Esophagus muscularis mucosa (tissue), 4 donors: ENCODE measurements around the gene ADCY4. TPM values are rescaled to one million over a fixed set of nuclear protein-coding genes. Genes with fewer than 3 reads are reported as not detected.

Experiments used
- DNase-seq: peaks from one replicate; pipeline ENCODE4 v3.0.0-alpha.2; 2017; ENCODE audit errors: extremely low spot score
- H3K27ac ChIP-seq, 4 donors: fragments of 200-600 bp; sonication (generic); replicated peaks in 1 of 4; 1 replicate in 3 of 4; 2 replicates in 1 of 4; pipeline ENCODE4 v1.5.1; 2016 to 2019; ENCODE audit warnings: mild to moderate bottlenecking in 1 of 4
- H3K27me3 ChIP-seq, 4 donors: fragments of 200-600 bp; sonication (generic); one replicate each; pipeline versions ENCODE4 v1.5.1 to v1.6.0; 2016 to 2019
- H3K36me3 ChIP-seq, 4 donors: fragments of 200-600 bp; sonication (generic); one replicate each; pipeline ENCODE4 v1.5.1; 2016 to 2019
- H3K4me1 ChIP-seq, 4 donors: fragments of 200-600 bp; sonication (generic); one replicate each; pipeline ENCODE4 v1.5.1; 2016 to 2019
- H3K4me3 ChIP-seq, 4 donors: fragments of 200-600 bp; sonication (generic); 1 replicate in 2 of 4; 2 replicates in 2 of 4; pipeline ENCODE4 v1.5.1; 2016 to 2019; ENCODE audit warnings: mild to moderate bottlenecking in 4 of 4, moderate library complexity in 1 of 4
- H3K9me3 ChIP-seq, 4 donors: fragments of 200-600 bp; sonication (generic); 1 replicate in 3 of 4; 2 replicates in 1 of 4; pipeline ENCODE4 v1.5.1; 2016 to 2019
- CTCF ChIP-seq, 3 experiments: fragments of 200-600 bp in 2 of 3; fragments of 450-650 bp in 1 of 3; sonication (generic) in 2 of 3; IDR thresholded peaks; one replicate each; pipeline ENCODE4 v1.5.1; 2017 to 2019; ENCODE audit warnings: antibody characterized with exemption in 3 of 3, mild to moderate bottlenecking in 2 of 3, moderate library complexity in 1 of 3
- EP300 ChIP-seq: sonication (generic); formaldehyde crosslinking; IDR thresholded peaks from one replicate; pipeline ENCODE4 v1.6.1; 2017; ENCODE audit warnings: antibody characterized with exemption
- POLR2A ChIP-seq: fragments of 450-650 bp; IDR thresholded peaks from one replicate; pipeline ENCODE4 v1.6.1; 2017; ENCODE audit warnings: antibody characterized with exemption, moderate library complexity, mild to moderate bottlenecking, low read depth
- POLR2AphosphoS5 ChIP-seq, 2 donors: sonication (generic); formaldehyde crosslinking; IDR thresholded peaks; one replicate each; pipeline ENCODE4 v1.6.1; 2017; ENCODE audit warnings: antibody characterized with exemption in 2 of 2
- WGBS: methylation state at CpG from one replicate; pipeline ENCODE4 v1.1.5; 2018; 5-methylcytosine and 5-hydroxymethylcytosine counted together
- intact Hi-C: fragments of 100-400 bp; cut with DNase I; formaldehyde crosslinking; loops from one replicate; pipeline ENCODE4 v1.15.1; 2023
- total RNA-seq, 4 donors: library from RNA; depleted of rRNA; stranded (reverse); fragments of >200 nt; gene quantifications; one replicate each; pipeline versions ENCODE4 v1.1.0 to v1.2.1, GENCODE V29; 2016

The ADCY4 gene
- total RNA-seq, 4 donors from 2014 or later, result 21.5 to 36.9 (median 27.9) TPM

- peaks cover 7 to 12% (median 10%) of the 10 kb centered on the region in 4 donors for H3K36me3 ChIP-seq
- TF ChIP-seq EP300, result no peak
- no peak for TF ChIP-seq POLR2A
- no peak for TF ChIP-seq POLR2AphosphoS5 (IDR thresholded peaks at IDR 0.05)
- no peak for TF ChIP-seq CTCF (IDR thresholded peaks at IDR 0.05)
- intact Hi-C loops, result no loop called here
- DNase-seq, result no peak
- WGBS, result 82% methylated on average over 4 of the region's 4 CpGs
- H3K27ac ChIP-seq, result no peak overlapping the region
- no peak overlapping the region for H3K4me3 ChIP-seq
- no peaks in the 10 kb centered on the region for H3K9me3 ChIP-seq
- H3K4me1 ChIP-seq, result peaks cover 0 to 2% (median 0%) of the 10 kb centered on the region in 4 donors
- no peaks in the 10 kb centered on the region for H3K27me3 ChIP-seq
These were observed 49.5 kb downstream of the ADCY4 start for GRCh38 chr14:24285351-24285750.

GRCh38 chr14:24284501-24285035, 50.3 kb downstream of the ADCY4 start:
- Histone ChIP-seq H3K36me3 (peaks cover 0 to 5% (median 2%) of the 10 kb centered on the region in 4 donors), H3K27ac (no peak overlapping the region), H3K27me3 (no peaks in the 10 kb centered on the region), H3K9me3 (no peaks in the 10 kb centered on the region), H3K4me1 (peaks cover 0 to 6% (median 0%) of the 10 kb centered on the region in 4 donors), H3K4me3 (no peak overlapping the region)
- TF ChIP-seq EP300 (no peak), POLR2A (no peak), CTCF (IDR thresholded peaks at IDR 0.05) (no peak), POLR2AphosphoS5 (IDR thresholded peaks at IDR 0.05) (no peak)
- 78% methylated on average over 10 of the region's 11 CpGs for WGBS
- no peak for DNase-seq
- intact Hi-C loops, result no loop called here

GRCh38 chr14:24283796-24284460, 50.9 kb downstream of the ADCY4 start:
- no peak for DNase-seq
- Histone ChIP-seq H3K27me3 (no peaks in the 10 kb centered on the region), H3K4me3 (no peak overlapping the region), H3K36me3 (no peaks in the 10 kb centered on the region), H3K27ac (no peak overlapping the region), H3K9me3 (no peaks in the 10 kb centered on the region), H3K4me1 (peaks cover 0 to 6% (median 0%) of the 10 kb centered on the region in 4 donors)
- WGBS, result 83% methylated on average over 5 of the region's 5 CpGs
- intact Hi-C loops, result no loop called here
- no peak for TF ChIP-seq POLR2AphosphoS5 (IDR thresholded peaks at IDR 0.05)
- no peak for TF ChIP-seq EP300
- TF ChIP-seq POLR2A, result no peak
- no peak for TF ChIP-seq CTCF (IDR thresholded peaks at IDR 0.05)

- TF ChIP-seq POLR2A (no peak), EP300 (no peak), CTCF (IDR thresholded peaks at IDR 0.05) (no peak), POLR2AphosphoS5 (IDR thresholded peaks at IDR 0.05) (no peak)
- Histone ChIP-seq H3K4me3 (no peak overlapping the region), H3K4me1 (peaks cover 0 to 9% (median 0%) of the 10 kb centered on the region in 4 donors), H3K27ac (no peak overlapping the region), H3K36me3 (no peaks in the 10 kb centered on the region), H3K27me3 (no peaks in the 10 kb centered on the region), H3K9me3 (no peaks in the 10 kb centered on the region)
- DNase-seq, result no peak
- intact Hi-C loops, result no loop called here
- 83% methylated on average over 3 of the region's 3 CpGs for WGBS
These were observed 52.1 kb downstream of the ADCY4 start for GRCh38 chr14:24282736-24283135.

- no peak for TF ChIP-seq EP300
- TF ChIP-seq POLR2AphosphoS5 (IDR thresholded peaks at IDR 0.05), result no peak
- TF ChIP-seq CTCF (IDR thresholded peaks at IDR 0.05), result no peak
- TF ChIP-seq POLR2A, result no peak
- DNase-seq, result no peak
- Histone ChIP-seq H3K27me3 (no peaks in the 10 kb centered on the region), H3K36me3 (no peaks in the 10 kb centered on the region), H3K4me3 (no peak overlapping the region), H3K27ac (no peak overlapping the region), H3K9me3 (no peaks in the 10 kb centered on the region), H3K4me1 (peaks cover 0 to 9% (median 0%) of the 10 kb centered on the region in 4 donors)
- intact Hi-C loops, result no loop called here
- WGBS, result 79% methylated on average over 7 of the region's 7 CpGs
These were observed 53.2 kb downstream of the ADCY4 start for GRCh38 chr14:24281636-24282035.
